ENCODE results near the gene GNG13.
"Not testable (repeated sequence)": the region's sequence is repeated elsewhere in the genome, so short reads cannot be mapped to it uniquely, and the experiment has no call there.

GRCh38 chr16:754121-754607 is 46.4 kb downstream of the GNG13 start:
- TF ChIP-seq POLR2A, CTCF (IDR thresholded peaks at IDR 0.05): not testable (repeated sequence)

All from adrenal gland (tissue), 5 donors.